Left lung (tissue), 10 donors: ENCODE results near the gene PARP8. TPM values are rescaled to one million over a fixed set of nuclear protein-coding genes. Genes with fewer than 3 reads are reported as not detected.

Experiments used
- ATAC-seq: fragments of 200-7000 bp; cut with Tn5 transposase; one replicate; pipeline ENCODE4 v1.9.1; 2020; ENCODE audit warnings: moderate library complexity
- DNase-seq, 4 donors: peaks; one replicate each; pipeline ENCODE4 v3.0.0-alpha.2; 2013 to 2020
- H3K27ac ChIP-seq, 2 donors: fragments of 200-600 bp; sonication (generic) in 1 of 2; one replicate each; pipeline versions ENCODE4 v1.5.0 to v1.8.0; 2020 to 2021
- H3K27me3 ChIP-seq, 2 donors: fragments of 200-600 bp; sonication (generic) in 1 of 2; one replicate each; pipeline versions ENCODE4 v1.5.0 to v1.8.0; 2020 to 2021
- H3K36me3 ChIP-seq, 2 donors: fragments of 200-600 bp; sonication (generic) in 1 of 2; one replicate each; pipeline versions ENCODE4 v1.5.0 to v1.8.0; 2020 to 2021
- H3K4me1 ChIP-seq, 2 donors: fragments of 200-600 bp; one replicate each; pipeline ENCODE4 v1.8.0; 2021
- H3K4me3 ChIP-seq, 2 donors: fragments of 200-600 bp; sonication (generic) in 1 of 2; one replicate each; pipeline versions ENCODE4 v1.5.0 to v1.8.0; 2020 to 2021; ENCODE audit warnings: mild to moderate bottlenecking in 1 of 2
- H3K9me3 ChIP-seq, 2 donors: fragments of 200-600 bp; sonication (generic) in 1 of 2; one replicate each; pipeline versions ENCODE4 v1.5.0 to v1.8.0; 2020 to 2021
- intact Hi-C, 2 donors: fragments of 100-400 bp; cut with DNase I; formaldehyde crosslinking; loops; one replicate each; pipeline versions ENCODE4 v1.11.2 to v1.14.2; 2022
- polyA plus RNA-seq, 6 donors: library from polyadenylated mRNA; unstranded; fragments of 120-200 nt; gene quantifications; one replicate each; pipeline ENCODE4 v1.2.1, GENCODE V29; 2013; ENCODE audit not compliant: insufficient read length in 6 of 6
- total RNA-seq, 2 donors: library from RNA; stranded (reverse); fragmentation: NEBNext Ultra II Directional; extraction: Animal tissue kit (Norgen Biotek cat#: 25700); gene quantifications; one replicate each; pipeline ENCODE4 v1.2.1, GENCODE V29; 2021
- TF ChIP-seq, protein P1 (sequence below), 2 donors: fragments of 200-600 bp; sonication (generic) in 1 of 2; IDR thresholded peaks; one replicate each; pipeline versions ENCODE4 v1.5.0 to v1.8.0; 2021; ENCODE audit warnings: antibody characterized with exemption in 2 of 2
- donor health status: DM: no; HTN: yes; CAD: no.
- donor health status: DM: no; HTN: no; CAD: no.

The PARP8 gene
- total and polyA plus RNA-seq, 8 donors, result 19.1 to 41.3 (median 22.0) TPM

DNA sequence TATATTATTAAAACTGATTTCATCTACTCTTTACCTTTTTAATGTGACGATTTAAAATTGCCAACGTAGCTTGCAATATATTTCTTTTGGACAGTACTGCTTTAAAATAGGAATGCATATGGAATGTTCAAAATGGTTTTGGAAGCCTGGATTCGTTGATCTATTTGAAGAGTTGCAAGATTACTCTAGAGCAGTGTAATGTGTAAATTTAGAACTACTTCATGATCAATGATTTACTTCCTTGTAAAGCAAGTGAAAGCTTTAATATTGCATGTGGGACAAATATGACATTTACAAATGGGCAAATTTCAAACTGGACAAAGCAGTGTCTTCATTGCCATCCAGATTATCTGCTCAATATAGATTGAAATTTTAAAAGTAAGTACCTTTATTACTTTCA lies 38.3 kb downstream of the PARP8 start:
- peak; percentile 59 for ATAC-seq
- H3K27me3 ChIP-seq, result no peaks in the 10 kb centered on the region
- no peak overlapping the region for H3K27ac ChIP-seq

DNA sequence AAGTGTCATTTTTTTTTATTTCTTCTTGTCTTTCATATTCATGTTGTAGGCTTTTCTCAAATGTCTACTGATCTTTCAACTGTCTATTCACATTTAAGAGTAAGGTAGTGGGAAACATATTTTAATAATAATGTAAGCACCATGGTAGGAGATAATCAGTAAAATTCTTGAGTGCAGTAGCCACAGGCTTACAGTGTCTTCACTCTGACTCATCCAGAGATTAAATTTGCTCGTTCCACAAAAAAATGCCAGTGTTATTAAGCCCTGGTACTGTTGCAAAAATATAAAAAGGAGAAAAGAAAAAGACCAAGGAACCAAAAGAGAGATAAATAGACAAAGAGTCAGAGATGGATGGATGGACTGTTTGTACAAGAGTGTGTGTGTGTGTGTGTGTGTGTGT lies 43.0 kb downstream of the PARP8 start:
- no peaks in the 10 kb centered on the region for H3K27me3 ChIP-seq
- no peak for DNase-seq
- TF ChIP-seq, protein P1, sequence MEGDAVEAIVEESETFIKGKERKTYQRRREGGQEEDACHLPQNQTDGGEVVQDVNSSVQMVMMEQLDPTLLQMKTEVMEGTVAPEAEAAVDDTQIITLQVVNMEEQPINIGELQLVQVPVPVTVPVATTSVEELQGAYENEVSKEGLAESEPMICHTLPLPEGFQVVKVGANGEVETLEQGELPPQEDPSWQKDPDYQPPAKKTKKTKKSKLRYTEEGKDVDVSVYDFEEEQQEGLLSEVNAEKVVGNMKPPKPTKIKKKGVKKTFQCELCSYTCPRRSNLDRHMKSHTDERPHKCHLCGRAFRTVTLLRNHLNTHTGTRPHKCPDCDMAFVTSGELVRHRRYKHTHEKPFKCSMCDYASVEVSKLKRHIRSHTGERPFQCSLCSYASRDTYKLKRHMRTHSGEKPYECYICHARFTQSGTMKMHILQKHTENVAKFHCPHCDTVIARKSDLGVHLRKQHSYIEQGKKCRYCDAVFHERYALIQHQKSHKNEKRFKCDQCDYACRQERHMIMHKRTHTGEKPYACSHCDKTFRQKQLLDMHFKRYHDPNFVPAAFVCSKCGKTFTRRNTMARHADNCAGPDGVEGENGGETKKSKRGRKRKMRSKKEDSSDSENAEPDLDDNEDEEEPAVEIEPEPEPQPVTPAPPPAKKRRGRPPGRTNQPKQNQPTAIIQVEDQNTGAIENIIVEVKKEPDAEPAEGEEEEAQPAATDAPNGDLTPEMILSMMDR (IDR thresholded peaks at IDR 0.05), result no peak
- intact Hi-C loops, result no loop called here
- H3K27ac ChIP-seq, result no peak overlapping the region
- H3K4me1 ChIP-seq, result peaks cover 0 to 50% of the 10 kb centered on the region in 2 donors
- H3K4me3 ChIP-seq, result no peak overlapping the region
- ATAC-seq, result no peak
- H3K9me3 ChIP-seq, result no peaks in the 10 kb centered on the region
- no peaks in the 10 kb centered on the region for H3K36me3 ChIP-seq

More for the DNA sequence above, 38.3 kb downstream of the PARP8 start:
- peaks cover 0 to 37% of the 10 kb centered on the region in 2 donors for H3K4me1 ChIP-seq
- H3K4me3 ChIP-seq, result no peak overlapping the region
- TF ChIP-seq, protein P1 (IDR thresholded peaks at IDR 0.05), result no peak
- intact Hi-C loops, result no loop called here
- DNase-seq, result no peak
- H3K9me3 ChIP-seq, result no peaks in the 10 kb centered on the region
- no peaks in the 10 kb centered on the region for H3K36me3 ChIP-seq

DNA sequence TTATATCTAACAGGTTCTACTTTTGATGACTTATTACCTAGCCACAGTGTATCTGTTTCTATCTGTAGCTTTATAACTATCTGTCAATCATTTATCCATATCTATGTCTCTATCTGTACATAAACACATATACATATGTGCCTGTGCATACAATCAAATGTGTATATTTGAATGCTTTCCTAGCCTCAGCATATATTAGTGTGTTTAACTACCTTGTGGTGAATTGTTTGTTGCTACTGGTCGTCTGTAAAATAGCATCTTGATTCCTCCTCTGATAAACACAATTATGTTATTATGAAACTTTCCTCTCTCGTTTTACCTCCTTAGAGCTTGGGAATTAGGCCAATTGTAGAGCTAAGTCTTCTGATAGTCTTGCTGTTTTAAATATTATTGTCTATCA lies 44.4 kb downstream of the PARP8 start:
- Histone ChIP-seq H3K4me1 (peaks cover 0 to 43% of the 10 kb centered on the region in 2 donors), H3K36me3 (no peaks in the 10 kb centered on the region), H3K4me3 (peak overlapping the region in 1 of 2 donors; percentile 6), H3K9me3 (no peaks in the 10 kb centered on the region), H3K27me3 (no peaks in the 10 kb centered on the region), H3K27ac (peak overlapping the region; percentile 29 to 31)
- DNase-seq (no peak), ATAC-seq (no peak)
- intact Hi-C loops, result no loop called here
- TF ChIP-seq, protein P1 (IDR thresholded peaks at IDR 0.05), result no peak

DNA sequence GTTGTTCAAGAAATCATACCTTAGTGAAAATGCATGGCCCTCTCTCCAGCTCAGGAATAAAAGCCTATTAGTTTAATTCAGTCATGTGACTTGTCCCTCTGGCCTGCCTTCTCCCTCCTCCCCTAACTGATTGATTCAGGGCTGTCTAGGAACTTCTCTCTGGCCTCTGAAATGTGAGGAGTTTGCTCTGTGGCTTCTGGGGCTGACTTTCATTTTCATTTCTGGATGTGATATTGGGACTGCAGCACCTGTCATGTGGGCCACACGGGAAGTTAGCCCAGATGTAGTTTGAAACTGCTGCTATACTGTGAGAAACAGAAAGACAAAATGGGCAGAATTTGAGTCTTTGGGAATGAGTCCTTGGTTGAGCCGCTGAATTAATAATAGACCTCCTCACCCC lies 44.8 kb downstream of the PARP8 start:
- intact Hi-C loops, result no loop called here
- peak overlapping the region in 1 of 2 donors; percentile 6 for H3K4me3 ChIP-seq
- H3K27ac ChIP-seq, result peak overlapping the region; percentile 29 to 31
- no peaks in the 10 kb centered on the region for H3K36me3 ChIP-seq
- H3K9me3 ChIP-seq, result no peaks in the 10 kb centered on the region
- H3K27me3 ChIP-seq, result no peaks in the 10 kb centered on the region
- H3K4me1 ChIP-seq, result peaks cover 0 to 43% of the 10 kb centered on the region in 2 donors
- peak; percentile 89 for ATAC-seq
- peak in 1 of 4 donors; percentile 10 for DNase-seq
- TF ChIP-seq, protein P1 (IDR thresholded peaks at IDR 0.05), result no peak

DNA sequence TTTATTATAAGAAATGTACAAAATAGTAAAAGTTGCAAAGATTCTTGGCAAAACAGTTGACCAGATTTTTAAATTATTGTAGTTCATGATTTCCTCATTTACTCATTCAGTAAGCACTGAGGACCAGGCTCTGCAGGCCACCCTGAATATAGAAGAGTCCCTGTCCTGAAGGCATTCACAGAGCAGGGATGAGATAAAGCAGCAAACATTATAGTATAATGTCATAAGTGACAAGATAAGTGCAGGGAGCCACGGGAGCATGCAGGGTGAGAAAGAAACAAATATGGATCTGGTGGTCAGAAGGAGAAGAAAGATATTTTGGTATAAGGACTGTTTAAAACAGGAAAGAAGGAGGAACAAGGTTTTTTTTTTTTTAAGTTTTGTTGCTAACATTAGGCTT lies 46.0 kb downstream of the PARP8 start:
- intact Hi-C loops, result no loop called here
- H3K27me3 ChIP-seq, result no peaks in the 10 kb centered on the region

More for the DNA sequence above, 46.0 kb downstream of the PARP8 start:
- no peaks in the 10 kb centered on the region for H3K9me3 ChIP-seq
- H3K27ac ChIP-seq, result no peak overlapping the region
- no peak for ATAC-seq
- TF ChIP-seq, protein P1 (IDR thresholded peaks at IDR 0.05), result no peak
- H3K4me1 ChIP-seq, result peaks cover 0 to 52% of the 10 kb centered on the region in 2 donors
- H3K36me3 ChIP-seq, result no peaks in the 10 kb centered on the region
- no peak overlapping the region for H3K4me3 ChIP-seq
- DNase-seq, result no peak
